Measurements from ENCODE around the gene PARP2. TPM values are rescaled to one million over a fixed set of nuclear protein-coding genes. Genes with fewer than 3 reads are reported as not detected.

Gene PARP2
- total and polyA plus RNA-seq, 2 donors (not counting 1 experiment from before 2014, with no cell fraction given): 17.0 to 22.4 TPM

DNA sequence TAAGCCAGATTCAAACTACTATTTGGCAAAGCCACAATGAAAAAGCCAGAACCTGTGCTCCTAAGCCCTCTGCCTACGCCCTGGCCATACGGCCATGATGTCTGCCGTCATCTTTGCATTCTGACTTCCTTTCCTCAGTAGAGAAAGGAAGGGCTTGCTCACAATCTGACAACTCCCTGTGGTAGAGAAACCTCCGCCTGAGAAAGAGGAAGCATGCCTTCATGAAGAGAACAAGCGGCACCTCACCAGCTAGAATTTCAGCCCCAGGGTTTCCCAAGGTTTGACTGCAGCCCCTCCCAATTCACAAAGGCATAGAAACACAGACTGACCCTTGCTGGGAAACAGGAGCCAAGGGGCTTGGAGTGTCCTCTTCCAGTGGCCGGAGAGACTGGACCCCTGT, 44.1 kb downstream of the PARP2 start:
- 61% methylated on average over 4 of the region's 6 CpGs for WGBS (ENCODE audit: insufficient coverage)
- no peak overlapping the region for H3K4me3 ChIP-seq (ENCODE audit: control extremely low read depth in 1 of 5, extremely low read depth in 1 of 5, insufficient read depth in 1 of 5, low read depth in 2 of 5, low read length in 4 of 5)
- H3K27ac ChIP-seq (ENCODE audit: low read length in 2 of 2): peak overlapping the region in 1 of 2 donors; percentile 52
- ATAC-seq (ENCODE audit: low read depth) (peak; percentile 58), DNase-seq (peak; percentile 32)
- H3K4me2 ChIP-seq (replicated peaks; ENCODE audit: low read depth, low read length, poor library complexity, severe bottlenecking): no peak overlapping the region
- CTCF ChIA-PET: interaction anchor here (0.6 to 1.2 kb wide), 2 partner anchors 20 to 28 kb away, joined by 3 read pairs; no protein-coding TSS in a partner anchor
- Mint-ChIP-seq H3K4me1 (peaks cover 6% of the 10 kb centered on the region), H3K9me3 (ENCODE audit: insufficient read depth) (no peaks in the 10 kb centered on the region), H3K27ac (peak overlapping the region; percentile 37), H3K27me3 (no peaks in the 10 kb centered on the region), H3K4me3 (no peak overlapping the region)
- peaks cover 12% of the 10 kb centered on the region for H3K79me2 ChIP-seq (ENCODE audit: control insufficient read depth, insufficient read depth, low read length)
- H2AFZ ChIP-seq (ENCODE audit: insufficient read depth, low read depth, low read length, poor library complexity, severe bottlenecking): no peak overlapping the region
- POLR2A ChIA-PET: no interaction called here
- no peak overlapping the region for H3K9ac ChIP-seq (ENCODE audit: low read length)
- H3K36me3 ChIP-seq (replicated peaks in 1 of 2; ENCODE audit: control extremely low read depth in 1 of 2, control insufficient read depth in 1 of 2, extremely low read depth in 1 of 2, insufficient read depth in 2 of 2, low read length in 1 of 2): peaks cover 45 to 96% of the 10 kb centered on the region in 2 experiments
- intact Hi-C loops (cut with micrococcal nuclease): no loop called here
- TF ChIP-seq, protein P1, sequence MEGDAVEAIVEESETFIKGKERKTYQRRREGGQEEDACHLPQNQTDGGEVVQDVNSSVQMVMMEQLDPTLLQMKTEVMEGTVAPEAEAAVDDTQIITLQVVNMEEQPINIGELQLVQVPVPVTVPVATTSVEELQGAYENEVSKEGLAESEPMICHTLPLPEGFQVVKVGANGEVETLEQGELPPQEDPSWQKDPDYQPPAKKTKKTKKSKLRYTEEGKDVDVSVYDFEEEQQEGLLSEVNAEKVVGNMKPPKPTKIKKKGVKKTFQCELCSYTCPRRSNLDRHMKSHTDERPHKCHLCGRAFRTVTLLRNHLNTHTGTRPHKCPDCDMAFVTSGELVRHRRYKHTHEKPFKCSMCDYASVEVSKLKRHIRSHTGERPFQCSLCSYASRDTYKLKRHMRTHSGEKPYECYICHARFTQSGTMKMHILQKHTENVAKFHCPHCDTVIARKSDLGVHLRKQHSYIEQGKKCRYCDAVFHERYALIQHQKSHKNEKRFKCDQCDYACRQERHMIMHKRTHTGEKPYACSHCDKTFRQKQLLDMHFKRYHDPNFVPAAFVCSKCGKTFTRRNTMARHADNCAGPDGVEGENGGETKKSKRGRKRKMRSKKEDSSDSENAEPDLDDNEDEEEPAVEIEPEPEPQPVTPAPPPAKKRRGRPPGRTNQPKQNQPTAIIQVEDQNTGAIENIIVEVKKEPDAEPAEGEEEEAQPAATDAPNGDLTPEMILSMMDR (IDR thresholded peaks at IDR 0.05): no peak
- TF ChIP-seq EZH2 (IDR thresholded peaks at IDR 0.05; ENCODE audit: borderline replicate concordance, insufficient read depth, low read depth, low read length, poor library complexity, severe bottlenecking): no peak
- H3K4me1 ChIP-seq (ENCODE audit: control insufficient read depth in 2 of 2, insufficient read depth in 2 of 2, low read length in 2 of 2): peaks cover 0 to 8% of the 10 kb centered on the region in 2 donors
- H3K27me3 ChIP-seq (replicated peaks in 1 of 4; ENCODE audit: control extremely low read depth in 1 of 4, control insufficient read depth in 3 of 4, insufficient read depth in 4 of 4, low read length in 3 of 4): no peaks in the 10 kb centered on the region
- peaks cover 27% of the 10 kb centered on the region for H4K20me1 ChIP-seq (ENCODE audit: control insufficient read depth, insufficient read depth, low read length, poor library complexity, severe bottlenecking)
- no peaks in the 10 kb centered on the region for H3K9me3 ChIP-seq (ENCODE audit: control extremely low read depth in 1 of 3, control insufficient read depth in 2 of 3, insufficient read depth in 1 of 3, low read length in 2 of 3)

DNA sequence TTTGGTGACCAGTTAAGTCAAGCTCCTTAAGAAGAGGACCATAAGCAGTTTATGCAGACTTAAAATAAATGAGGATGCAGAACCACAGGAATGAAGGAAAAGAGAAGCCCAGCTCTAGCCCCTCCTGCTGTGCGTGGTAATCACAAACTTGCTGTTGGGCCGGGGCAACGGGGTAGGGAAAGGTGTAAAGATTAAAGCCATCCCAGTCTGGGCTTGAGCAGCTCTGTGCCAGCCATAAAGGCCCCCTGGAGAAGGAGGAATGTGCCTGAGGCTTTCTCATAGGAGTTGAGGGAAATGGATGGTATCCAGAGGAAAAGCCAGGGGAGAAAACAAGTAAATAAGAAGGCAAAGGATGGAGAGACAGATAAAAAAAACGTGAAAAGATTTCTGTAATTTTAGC, 44.7 kb downstream of the PARP2 start:
- Histone ChIP-seq H2AFZ (ENCODE audit: insufficient read depth, low read depth, low read length, poor library complexity, severe bottlenecking) (no peak overlapping the region), H4K20me1 (ENCODE audit: control insufficient read depth, insufficient read depth, low read length, poor library complexity, severe bottlenecking) (peaks cover 27% of the 10 kb centered on the region), H3K27me3 (replicated peaks in 1 of 4; ENCODE audit: control extremely low read depth in 1 of 4, control insufficient read depth in 3 of 4, insufficient read depth in 4 of 4, low read length in 3 of 4) (no peaks in the 10 kb centered on the region), H3K9ac (ENCODE audit: low read length) (no peak overlapping the region), H3K4me3 (ENCODE audit: control extremely low read depth in 1 of 5, extremely low read depth in 1 of 5, insufficient read depth in 1 of 5, low read depth in 2 of 5, low read length in 4 of 5) (no peak overlapping the region), H3K27ac (ENCODE audit: low read length in 2 of 2) (peak overlapping the region in 1 of 2 donors; percentile 52), H3K79me2 (ENCODE audit: control insufficient read depth, insufficient read depth, low read length) (peaks cover 12% of the 10 kb centered on the region), H3K4me1 (ENCODE audit: control insufficient read depth in 2 of 2, insufficient read depth in 2 of 2, low read length in 2 of 2) (peaks cover 0 to 8% of the 10 kb centered on the region in 2 donors), H3K36me3 (replicated peaks in 1 of 2; ENCODE audit: control extremely low read depth in 1 of 2, control insufficient read depth in 1 of 2, extremely low read depth in 1 of 2, insufficient read depth in 2 of 2, low read length in 1 of 2) (peaks cover 45 to 93% of the 10 kb centered on the region in 2 experiments), H3K9me3 (ENCODE audit: control extremely low read depth in 1 of 3, control insufficient read depth in 2 of 3, insufficient read depth in 1 of 3, low read length in 2 of 3) (no peaks in the 10 kb centered on the region), H3K4me2 (replicated peaks; ENCODE audit: low read depth, low read length, poor library complexity, severe bottlenecking) (no peak overlapping the region)
- ChIA-PET POLR2A (no interaction called here), CTCF (interaction anchor here (1.2 kb wide), 1 partner anchor 20 kb away, joined by 3 read pairs; no protein-coding TSS in a partner anchor)
- H3K4me3 Mint-ChIP-seq: no peak overlapping the region
- H3K27me3 Mint-ChIP-seq: no peaks in the 10 kb centered on the region
- ATAC-seq (ENCODE audit: low read depth) (no peak), DNase-seq (no peak)
- peaks cover 6% of the 10 kb centered on the region for H3K4me1 Mint-ChIP-seq
- TF ChIP-seq EZH2 (IDR thresholded peaks at IDR 0.05; ENCODE audit: borderline replicate concordance, insufficient read depth, low read depth, low read length, poor library complexity, severe bottlenecking): no peak
- TF ChIP-seq, protein P1 (IDR thresholded peaks at IDR 0.05): no peak
- intact Hi-C loops (cut with micrococcal nuclease): no loop called here
- WGBS (ENCODE audit: insufficient coverage): 100% methylated on average over 3 of the region's 4 CpGs
- no peaks in the 10 kb centered on the region for H3K9me3 Mint-ChIP-seq (ENCODE audit: insufficient read depth)
- peak overlapping the region; percentile 5 for H3K27ac Mint-ChIP-seq

All from B cell (primary cell).